ENCODE measurements around the gene MACROD2. TPM values are rescaled to one million over a fixed set of nuclear protein-coding genes. Genes with fewer than 3 reads are reported as not detected.

Gene MACROD2
- total and polyA plus RNA-seq, 2 of the 4 experiments (the other 2 are of a cell fraction): not detected

- Histone ChIP-seq H4K91ac (ENCODE audit: insufficient read depth, low read depth, low read length) (no peak overlapping the region), H3K4me2 (ENCODE audit: low read depth, low read length) (no peak overlapping the region), H3K4me3 (ENCODE audit: insufficient read depth, low read depth, low read length) (no peak overlapping the region), H2AK5ac (ENCODE audit: low read depth, low read length) (no peak overlapping the region), H3K4me1 (ENCODE audit: control insufficient read depth, insufficient read depth, low read length) (peaks cover 7% of the 10 kb centered on the region), H3K79me1 (ENCODE audit: low read depth in 1 of 2, low read length in 2 of 2) (no peaks in the 10 kb centered on the region), H2BK120ac (ENCODE audit: low read depth, low read length) (no peak overlapping the region), H3K27me3 (ENCODE audit: control insufficient read depth, insufficient read depth, low read length) (no peaks in the 10 kb centered on the region), H4K5ac (ENCODE audit: low read depth, low read length) (no peak overlapping the region), H3K36me3 (ENCODE audit: control insufficient read depth, insufficient read depth, low read length) (no peaks in the 10 kb centered on the region), H3K27ac (ENCODE audit: insufficient read depth, low read length) (no peak overlapping the region), H3K23ac (ENCODE audit: low read depth, low read length) (no peak overlapping the region), H3K4ac (ENCODE audit: low read depth, low read length) (no peak overlapping the region), H2BK15ac (ENCODE audit: low read depth, low read length) (no peak overlapping the region), H3K9me1 (ENCODE audit: insufficient read depth, low read length) (peaks cover 6% of the 10 kb centered on the region; the same call in 1 of the 2 replicates), H2AFZ (replicated peaks; ENCODE audit: low read length, poor library complexity) (no peak overlapping the region), H3K14ac (replicated peaks; ENCODE audit: low read depth, low read length) (no peak overlapping the region), H2BK20ac (ENCODE audit: low read depth, low read length) (no peak overlapping the region), H3K56ac (ENCODE audit: extremely low read depth, insufficient read depth, low read length) (no peak overlapping the region), H2BK5ac (ENCODE audit: low read depth, low read length, poor library complexity, severe bottlenecking) (no peak overlapping the region), H2AK9ac (replicated peaks; ENCODE audit: low read depth, low read length, poor library complexity) (no peak overlapping the region), H4K20me1 (ENCODE audit: insufficient read depth, low read length) (no peaks in the 10 kb centered on the region), H3K18ac (ENCODE audit: low read depth, low read length) (no peak overlapping the region), H3K9me3 (ENCODE audit: control insufficient read depth, insufficient read depth, low read length) (no peaks in the 10 kb centered on the region), H4K8ac (ENCODE audit: low read depth in 2 of 2, low read length in 2 of 2) (no peak overlapping the region), H3K9ac (ENCODE audit: low read depth, low read length) (no peak overlapping the region)
- no peak for TF ChIP-seq RCOR1 (IDR thresholded peaks at IDR 0.05; ENCODE audit: insufficient replicate concordance, low read length)
- TF ChIP-seq MAFK (IDR thresholded peaks at IDR 0.05; ENCODE audit: low read depth, low read length): no peak
- TF ChIP-seq CTCF (conservative IDR thresholded peaks at IDR 0.05; ENCODE audit: low read depth, low read length): no peak
- DNase-seq: no peak
- ChIA-PET CTCF (no interaction called here), POLR2A (ENCODE audit: unreplicated experiment) (no interaction called here)
- in situ Hi-C loops (cut with MboI; ENCODE audit: low sequenced_read_pairs): no loop called here
- no CpG with 5 or more reads among the region's 2 CpGs for WGBS, 2 experiments (ENCODE audit: extremely low coverage in 2 of 2, insufficient read length in 1 of 2)
- no TSS peak for BruUV-seq (replicated peaks)
- dilution Hi-C loops (cut with HindIII; ENCODE audit: low sequenced_read_pairs, unreplicated experiment): no loop called here
- ATAC-seq (ENCODE audit: low read depth): no peak
- intact Hi-C loops (cut with micrococcal nuclease): no loop called here
These were observed 1681.5 kb downstream of the MACROD2 start for GRCh38 chr20:15676815-15677214.

All from IMR-90 (cell line).